Kidney glomerular epithelial cell (primary cell): ENCODE results near the gene CD86.

Source experiments
- DNase-seq: peaks from one replicate; lab custom pipeline; 2025; lab: John Stamatoyannopoulos, UW

Gene CD86

DNA sequence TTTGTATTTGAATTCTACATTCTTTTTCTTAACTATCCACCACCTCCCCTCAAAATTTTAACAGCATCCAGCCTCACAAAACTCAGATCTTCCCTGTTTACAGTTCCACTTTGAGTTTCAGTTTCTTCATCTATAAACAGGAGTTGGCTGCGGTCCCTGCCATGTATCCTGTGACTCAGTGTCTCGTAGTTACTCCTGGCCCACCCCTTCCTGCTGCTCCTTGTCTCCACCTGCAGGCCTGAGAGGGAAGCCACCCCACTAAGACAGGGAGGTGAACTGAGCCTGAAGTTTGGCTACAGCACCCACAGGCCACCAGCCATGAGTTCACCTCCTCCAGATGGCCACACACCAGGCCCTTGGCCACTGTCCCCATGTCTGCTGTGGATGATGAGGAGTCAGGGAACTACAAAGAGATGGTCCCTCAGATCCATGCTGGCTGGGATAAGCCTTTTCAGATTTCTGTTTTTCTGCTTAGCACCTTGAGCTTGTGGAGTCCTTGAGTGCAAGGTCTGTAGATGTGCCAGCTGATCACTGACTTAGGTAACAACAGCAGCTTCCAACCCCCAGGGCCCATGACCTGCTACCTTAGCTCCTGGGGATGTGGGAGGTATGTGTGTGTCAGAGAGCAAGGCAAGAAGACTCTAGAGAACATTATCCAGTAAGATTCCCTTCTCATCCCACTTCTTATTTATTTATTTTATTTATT lies 37.5 kb downstream of the CD86 start:
- no peak for DNase-seq

GRCh38 chr3:122094125-122094524 lies 39.0 kb downstream of the CD86 start:
- DNase-seq: no peak

- DNase-seq: no peak
Measured at GRCh38 chr3:122094693-122095092, 39.5 kb downstream of the CD86 start.

GRCh38 chr3:122097141-122097540 lies 42.0 kb downstream of the CD86 start:
- DNase-seq: no peak

DNA sequence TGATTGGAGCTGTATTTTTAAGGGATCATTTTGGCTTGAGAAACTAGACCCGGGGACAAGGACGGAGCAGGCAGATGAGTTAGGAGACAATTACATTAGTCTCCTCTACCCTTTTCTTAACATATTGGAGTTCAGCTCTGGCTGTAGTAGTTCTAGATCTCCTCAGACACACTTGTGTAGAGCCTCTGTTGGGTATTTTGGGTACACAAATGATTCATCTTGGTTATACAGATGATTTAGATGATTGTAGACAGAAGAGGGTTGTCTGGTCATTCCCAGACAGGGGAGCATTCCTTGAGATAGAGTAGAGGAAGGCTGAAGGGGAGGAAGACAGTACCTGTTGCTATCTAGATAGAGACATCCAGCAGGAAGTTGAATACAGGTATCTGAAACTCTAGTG lies 43.4 kb downstream of the CD86 start:
- DNase-seq: no peak

- no peak for DNase-seq
Measured at GRCh38 chr3:122099255-122099654, 44.1 kb downstream of the CD86 start.

DNA sequence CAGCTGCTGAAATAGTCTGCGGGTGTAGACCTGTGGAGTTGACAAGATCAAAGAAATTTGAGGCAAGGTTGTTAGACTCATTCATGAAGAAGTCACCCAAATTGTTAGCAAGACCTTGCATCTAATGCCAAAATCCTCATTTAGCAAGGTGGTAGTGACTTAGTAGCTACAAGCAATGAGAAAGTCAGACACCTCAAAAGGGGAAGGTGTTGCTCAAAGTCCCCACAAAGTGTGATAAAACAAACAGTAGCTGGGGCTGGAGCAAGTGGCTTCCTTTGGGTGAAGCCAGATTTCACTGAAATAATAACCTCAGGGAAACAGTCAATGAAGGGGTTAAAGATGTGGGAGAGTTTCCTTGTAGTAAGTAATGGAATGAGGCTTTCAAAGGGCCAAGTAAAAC lies 44.9 kb downstream of the CD86 start:
- no peak for DNase-seq

DNA sequence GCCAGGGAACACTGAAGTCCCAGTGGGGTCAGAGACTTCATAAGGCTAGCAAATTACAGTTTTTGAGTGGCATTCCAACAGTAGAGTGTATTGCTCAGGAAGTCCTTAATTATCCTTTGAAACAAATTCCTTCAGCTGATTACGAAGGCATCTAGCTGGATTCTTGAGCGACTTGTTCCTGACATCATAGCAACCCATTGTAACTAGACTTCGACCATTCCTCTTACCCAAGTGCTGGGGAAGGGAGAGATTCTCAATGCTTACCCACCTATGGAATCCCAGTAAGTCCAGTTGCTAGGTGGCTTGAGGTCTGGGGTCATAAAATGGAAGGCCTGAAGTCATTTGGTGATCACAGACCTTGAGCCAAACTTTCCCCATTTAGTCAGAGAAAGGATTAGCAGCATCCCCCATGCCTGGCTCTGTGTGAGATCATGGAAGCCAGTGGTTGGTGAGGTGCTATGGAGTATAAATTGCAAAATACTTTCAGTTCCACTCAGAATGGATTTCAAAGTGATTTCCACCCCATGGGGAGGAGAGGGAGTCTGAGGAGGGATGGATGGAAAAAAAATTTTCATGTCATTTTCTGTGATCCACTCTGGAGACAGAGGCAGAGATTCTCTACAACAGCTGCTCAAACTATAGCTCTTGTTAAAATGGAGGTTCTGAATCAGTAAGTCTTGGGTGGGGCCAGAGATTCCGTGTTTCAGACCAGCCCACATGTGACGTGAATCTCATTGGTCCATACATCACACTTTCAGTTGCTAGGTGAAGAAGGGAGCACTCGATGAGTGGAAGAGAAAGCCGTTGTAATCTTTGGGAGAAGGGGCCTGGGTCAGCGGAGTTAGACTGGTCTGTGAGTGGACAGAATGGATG lies 45.7 kb downstream of the CD86 start:
- DNase-seq: no peak

- peak; percentile 72 for DNase-seq
Measured at GRCh38 chr3:122101646-122102045, 46.5 kb downstream of the CD86 start.

DNA sequence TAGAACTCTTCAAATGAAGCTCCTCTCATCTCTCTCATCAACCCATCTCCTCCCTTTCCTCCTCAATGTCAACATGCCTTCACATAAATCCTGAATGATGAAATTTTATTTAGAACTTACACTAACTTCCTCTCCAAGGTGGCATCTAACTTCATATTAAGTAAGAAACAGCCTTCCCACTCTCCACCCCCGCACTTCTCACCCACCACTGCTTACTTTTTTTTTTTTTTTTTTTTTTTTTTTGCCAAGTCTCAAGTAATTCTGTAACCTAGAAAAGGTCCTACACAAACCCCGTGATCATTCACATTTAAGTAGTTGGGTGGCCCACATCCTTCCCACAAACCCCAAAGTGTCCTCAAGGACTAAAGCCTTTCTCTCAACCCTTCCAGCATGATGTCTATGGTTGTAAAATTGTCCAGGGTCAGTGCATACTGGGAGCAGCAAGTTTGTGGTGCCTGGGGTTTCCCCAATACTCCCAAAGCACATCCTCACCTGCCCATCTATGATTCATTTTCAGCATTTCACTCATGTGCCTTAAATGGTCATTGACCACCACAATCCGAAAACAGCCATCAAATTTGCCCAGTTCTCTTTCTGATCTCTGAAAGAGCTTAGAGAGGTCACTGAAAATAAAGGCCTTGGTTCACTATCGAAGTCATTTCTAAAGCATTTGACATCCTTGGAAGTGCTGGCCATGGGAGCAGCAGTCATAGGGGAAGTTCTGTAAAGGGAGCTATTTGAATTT lies 47.2 kb downstream of the CD86 start:
- DNase-seq: no peak

DNA sequence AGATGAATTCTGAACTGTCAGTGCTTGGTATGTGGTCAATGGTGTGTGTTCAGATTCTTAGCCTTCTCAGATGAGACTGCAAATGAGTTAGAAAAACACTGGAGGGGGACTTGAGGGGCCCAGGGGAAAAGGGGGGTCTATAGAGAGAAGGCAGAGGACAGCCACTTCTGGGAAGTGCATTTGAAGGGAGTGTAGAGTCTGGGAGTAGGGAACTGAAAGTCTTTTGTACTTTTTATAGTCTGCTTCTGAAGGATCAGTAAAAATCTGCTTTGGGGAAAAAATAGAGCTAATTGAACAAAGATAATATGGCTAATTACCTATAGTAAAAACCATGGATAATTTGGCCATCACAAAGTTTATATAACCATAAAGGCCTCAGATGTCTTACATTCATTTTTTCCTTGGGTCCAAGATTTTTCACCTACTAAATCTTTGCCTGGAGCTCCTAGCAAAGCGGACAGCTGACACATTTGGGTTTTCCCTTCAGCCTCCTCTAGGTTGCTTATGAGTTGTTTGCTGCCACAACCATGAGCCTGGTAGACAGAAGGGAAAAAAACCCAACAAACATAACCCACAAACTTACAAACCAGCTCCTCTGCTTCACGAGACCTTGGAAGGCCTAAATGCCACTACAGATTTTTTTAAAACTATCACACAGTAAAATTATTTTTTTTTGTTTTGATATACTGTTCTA lies 48.8 kb downstream of the CD86 start:
- DNase-seq: no peak

- DNase-seq: no peak
Measured at GRCh38 chr3:122104515-122105194, 49.5 kb downstream of the CD86 start.

- no peak for DNase-seq
Measured at GRCh38 chr3:122105626-122106025, 50.5 kb downstream of the CD86 start.

- DNase-seq: no peak
Measured at GRCh38 chr3:122107171-122107570, 52.0 kb downstream of the CD86 start.

DNA sequence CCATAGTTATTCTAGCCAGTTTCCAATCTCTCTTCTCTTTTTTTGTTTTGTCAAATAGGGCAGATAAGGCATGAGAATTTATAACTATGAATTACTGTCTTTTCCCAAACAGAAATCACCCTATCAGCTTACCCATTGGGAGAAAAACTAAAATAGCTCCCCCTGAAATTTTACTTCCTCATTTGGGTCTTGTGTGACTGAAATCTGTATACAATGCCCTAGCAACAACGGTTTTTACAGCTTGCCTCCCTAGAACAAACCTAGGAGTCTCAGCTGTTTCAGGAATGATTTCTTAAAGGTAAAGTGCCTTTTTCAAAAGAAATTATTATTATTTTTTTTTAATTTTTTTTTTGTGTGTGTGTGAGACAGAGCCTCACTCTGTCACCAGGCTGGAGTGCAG lies 56.8 kb downstream of the CD86 start:
- DNase-seq: no peak

GRCh38 chr3:122112754-122113153 lies 57.6 kb downstream of the CD86 start:
- no peak for DNase-seq

DNA sequence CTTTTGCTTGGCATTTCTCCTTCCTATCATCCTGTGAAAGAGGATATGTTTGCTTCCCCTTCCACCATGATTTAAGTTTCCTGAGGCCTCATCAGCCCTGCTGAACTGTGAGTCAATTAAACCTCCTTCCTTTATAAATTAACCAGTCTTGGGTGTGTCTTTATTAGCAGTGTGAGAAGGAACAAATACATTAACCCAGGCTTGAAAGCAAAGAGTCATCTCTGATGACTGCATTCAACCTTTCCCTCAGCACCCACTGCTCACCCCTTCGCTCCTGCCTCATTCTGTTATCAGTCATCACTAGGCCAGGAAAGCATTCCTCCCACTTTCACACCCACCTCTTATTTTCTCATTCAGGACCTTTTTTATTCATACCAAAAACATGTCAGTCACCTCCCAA lies 68.7 kb downstream of the CD86 start:
- DNase-seq: no peak

DNA sequence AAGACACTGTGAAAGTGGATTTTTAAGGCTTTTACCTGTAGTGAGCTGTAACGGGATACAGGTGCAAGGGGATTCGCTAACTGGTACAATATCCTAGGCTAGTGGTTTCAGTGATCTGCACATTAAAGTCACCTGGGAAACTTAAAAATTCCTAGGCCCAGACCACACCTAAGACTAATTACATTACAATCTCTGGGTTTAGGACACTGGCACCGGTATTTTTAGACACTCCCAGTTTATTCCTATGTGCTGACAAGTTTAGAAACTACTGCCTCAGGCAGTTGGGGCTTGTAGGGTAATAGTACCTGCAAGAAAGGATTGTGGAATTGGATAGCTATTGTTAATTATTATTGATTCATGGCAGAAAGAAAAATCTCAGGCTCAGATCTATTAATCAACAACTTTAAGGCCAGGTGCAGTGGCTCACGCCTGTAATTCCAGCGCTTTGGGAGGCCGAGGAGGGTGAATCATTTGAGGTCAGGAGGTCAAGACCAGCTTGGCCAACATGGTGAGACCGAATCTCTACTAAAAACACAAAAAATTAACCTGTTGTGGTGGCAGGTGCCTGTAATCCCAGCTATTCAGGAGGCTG lies 77.9 kb downstream of the CD86 start:
- DNase-seq: no peak

DNA sequence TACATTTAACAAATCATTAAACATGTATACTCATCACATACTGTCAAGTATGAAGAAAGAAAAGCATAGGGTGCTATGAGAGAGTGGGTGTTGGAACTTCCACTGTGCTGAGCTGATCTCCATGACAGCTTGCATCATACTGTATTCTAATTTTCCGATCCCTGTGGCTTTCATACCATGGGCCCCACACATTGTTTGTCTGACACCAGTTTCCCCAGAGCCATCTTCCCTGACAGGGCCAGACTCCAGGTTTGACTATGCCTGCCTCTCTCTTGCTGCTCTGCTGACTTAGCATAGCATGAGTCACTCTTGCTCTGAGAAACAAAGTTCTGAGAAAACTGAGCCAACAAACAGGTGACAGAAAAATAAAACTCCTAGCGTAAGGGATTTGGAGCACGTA lies 91.3 kb downstream of the CD86 start:
- DNase-seq: peak; percentile 30

DNA sequence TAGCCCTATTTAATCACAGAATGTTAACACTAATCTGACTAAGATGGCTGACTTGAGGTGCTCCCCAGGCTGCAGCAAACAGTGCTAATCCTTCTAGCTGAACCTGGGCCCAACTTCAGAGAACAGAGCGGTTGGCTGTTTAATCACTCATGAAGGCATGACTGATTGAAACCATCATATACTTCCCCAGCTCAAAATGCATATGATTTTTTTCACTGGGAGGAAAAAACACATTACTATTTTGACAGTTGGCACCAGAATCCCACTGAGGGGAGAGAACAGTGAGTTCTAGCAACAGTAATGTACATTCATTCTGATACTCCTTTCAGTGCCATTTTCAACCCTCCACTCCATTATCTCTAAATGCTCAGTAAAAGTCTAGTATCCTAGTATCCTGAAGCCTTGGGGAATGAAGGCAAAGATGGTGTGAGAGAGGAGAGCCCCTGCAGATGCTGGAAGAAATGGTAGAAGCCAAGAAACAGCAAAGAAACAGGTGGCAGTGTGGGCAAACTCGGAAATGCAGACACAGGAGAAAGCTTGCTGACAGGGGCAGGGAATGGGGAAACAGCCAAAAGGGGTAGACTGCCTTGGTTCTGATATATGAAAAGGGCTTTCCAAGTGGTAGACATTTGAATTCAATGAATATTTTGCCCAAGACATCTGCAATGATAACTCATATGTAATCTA lies 93.9 kb downstream of the CD86 start:
- DNase-seq: no peak

DNA sequence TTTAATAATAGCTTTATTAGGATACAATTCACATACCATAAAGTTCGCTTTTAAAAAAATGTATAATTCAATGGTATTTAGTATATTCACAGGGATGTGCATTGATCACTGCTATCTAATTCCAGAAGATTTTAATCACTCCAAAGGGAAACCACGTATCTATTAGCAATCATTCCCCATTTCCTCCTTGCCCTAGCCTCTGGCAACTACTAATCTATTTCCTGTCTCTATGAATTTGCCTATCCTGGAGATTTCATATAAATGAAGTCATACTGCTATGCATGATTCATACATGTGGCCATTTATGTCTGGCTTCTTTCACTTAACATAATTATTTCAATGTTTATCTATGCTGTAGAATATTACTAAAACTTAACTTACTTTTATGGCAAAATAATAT lies 96.3 kb downstream of the CD86 start:
- peak; percentile 4 for DNase-seq
